Hepatocyte (in vitro differentiated cells): ENCODE results near the gene PRKG1.

ENCODE experiments used
- CTCF ChIP-seq: fragments of 200-600 bp; sonication (generic); IDR thresholded peaks from 2 replicates; pipeline ENCODE4 v1.5.1; 2016; ENCODE audit warnings: antibody characterized with exemption, mild to moderate bottlenecking; ENCODE audit not compliant: poor library complexity
- EZH2 ChIP-seq: fragments of 200-600 bp; sonication (generic); IDR thresholded peaks from 2 replicates; pipeline ENCODE4 v1.6.1; 2016; ENCODE audit warnings: antibody characterized with exemption, mild to moderate bottlenecking, borderline replicate concordance

GRCh38 chr10:52252307-52252706, 1178.0 kb downstream of the PRKG1 start:
- TF ChIP-seq CTCF (no peak), EZH2 (no peak)
